Measurements from ENCODE around the gene ADARB1.

Gene ADARB1

GRCh38 chr21:45151445-45152160 lies 77.2 kb downstream of the ADARB1 start:
- DNase-seq (ENCODE audit: low read depth in 3 of 3) = no peak

GRCh38 chr21:45152265-45152746 lies 77.9 kb downstream of the ADARB1 start:
- DNase-seq (ENCODE audit: low read depth in 3 of 3) = peak; percentile 27 to 65 (median 39)

GRCh38 chr21:45153358-45154318 lies 79.3 kb downstream of the ADARB1 start:
- DNase-seq (ENCODE audit: low read depth in 3 of 3) = no peak

GRCh38 chr21:45154511-45155508 lies 80.4 kb downstream of the ADARB1 start:
- DNase-seq (ENCODE audit: low read depth in 3 of 3) = no peak

- no peak for DNase-seq (ENCODE audit: low read depth in 3 of 3)
Observed at GRCh38 chr21:45155910-45156309, 81.5 kb downstream of the ADARB1 start.

GRCh38 chr21:45156459-45156858 lies 82.1 kb downstream of the ADARB1 start:
- DNase-seq (ENCODE audit: low read depth in 3 of 3) = no peak

- DNase-seq (ENCODE audit: low read depth in 3 of 3) = no peak
Observed at GRCh38 chr21:45157932-45158331, 83.6 kb downstream of the ADARB1 start.

- DNase-seq (ENCODE audit: low read depth in 3 of 3) = no peak
Observed at GRCh38 chr21:45158491-45159423, 84.4 kb downstream of the ADARB1 start.

- no peak for DNase-seq (ENCODE audit: low read depth in 3 of 3)
Observed at GRCh38 chr21:45160198-45160597, 85.8 kb downstream of the ADARB1 start.

GRCh38 chr21:45161038-45161945 lies 86.9 kb downstream of the ADARB1 start:
- no peak for DNase-seq (ENCODE audit: low read depth in 3 of 3)

- DNase-seq (ENCODE audit: low read depth in 3 of 3) = no peak
Observed at GRCh38 chr21:45162115-45162514, 87.7 kb downstream of the ADARB1 start.

- DNase-seq (ENCODE audit: low read depth in 3 of 3) = no peak
Observed at GRCh38 chr21:45162809-45163208, 88.4 kb downstream of the ADARB1 start.

GRCh38 chr21:45163413-45164123 lies 89.2 kb downstream of the ADARB1 start:
- no peak for DNase-seq (ENCODE audit: low read depth in 3 of 3)

- no peak for DNase-seq (ENCODE audit: low read depth in 3 of 3)
Observed at GRCh38 chr21:45164124-45164511, 89.7 kb downstream of the ADARB1 start.

- no peak for DNase-seq (ENCODE audit: low read depth in 3 of 3)
Observed at GRCh38 chr21:45164838-45165237, 90.5 kb downstream of the ADARB1 start.

- DNase-seq (ENCODE audit: low read depth in 3 of 3) = no peak
Observed at GRCh38 chr21:45166931-45167330, 92.6 kb downstream of the ADARB1 start.

- no peak for DNase-seq (ENCODE audit: low read depth in 3 of 3)
Observed at GRCh38 chr21:45167796-45168222, 93.4 kb downstream of the ADARB1 start.

- DNase-seq (ENCODE audit: low read depth in 3 of 3) = no peak
Observed at GRCh38 chr21:45168522-45168921, 94.1 kb downstream of the ADARB1 start.

- DNase-seq (ENCODE audit: low read depth in 3 of 3) = no peak
Observed at GRCh38 chr21:45169001-45169400, 94.6 kb downstream of the ADARB1 start.

All from stimulated activated CD4-positive, alpha-beta T cell treated with anti-CD3 and anti-CD28 coated beads, TNF-alpha, amount 100 ng/mL, for 24 hours (primary cell).